Karpas-422 (cell line): ENCODE data around the gene GNRHR. TPM values are rescaled to one million over a fixed set of nuclear protein-coding genes. Genes with fewer than 3 reads are reported as not detected.

Experiments
- DNase-seq: peaks from one replicate; pipeline ENCODE4 v3.0.0-alpha.2; 2015
- H2AFZ ChIP-seq: fragments of 200-600 bp; sonication (generic); 2 replicates; pipeline ENCODE4 v1.6.1; 2014; ENCODE audit warnings: antibody characterized with exemption, low read length, mixed read lengths
- H3K27ac ChIP-seq: fragments of 200-600 bp; sonication (generic); 2 replicates; pipeline ENCODE4 v1.5.1; 2014; ENCODE audit warnings: mild to moderate bottlenecking, low read length, moderate library complexity
- H3K27me3 ChIP-seq: fragments of 200-600 bp; sonication (generic); 2 replicates; pipeline ENCODE4 v1.6.1; 2014; ENCODE audit warnings: low read length, mixed read lengths
- H3K36me3 ChIP-seq: fragments of 200-600 bp; sonication (generic); 2 replicates; pipeline ENCODE4 v1.6.1; 2014; ENCODE audit warnings: low read length, mixed read lengths; ENCODE audit not compliant: insufficient read depth
- H3K4me1 ChIP-seq: fragments of 200-600 bp; sonication (generic); 2 replicates; pipeline ENCODE4 v1.6.1; 2014; ENCODE audit warnings: mild to moderate bottlenecking, low read length, mixed read lengths
- H3K4me2 ChIP-seq: fragments of 200-600 bp; sonication (generic); 2 replicates; pipeline ENCODE4 v1.6.1; 2014; ENCODE audit warnings: low read length, low read depth, mild to moderate bottlenecking; ENCODE audit not compliant: poor library complexity, severe bottlenecking
- H3K4me3 ChIP-seq: fragments of 200-600 bp; sonication (generic); 2 replicates; pipeline ENCODE4 v1.5.1; 2014; ENCODE audit warnings: mild to moderate bottlenecking, antibody characterized with exemption, low read length, mixed read lengths
- H3K79me2 ChIP-seq: fragments of 200-600 bp; sonication (generic); 2 replicates; pipeline ENCODE4 v1.6.1; 2014; ENCODE audit warnings: mild to moderate bottlenecking, low read length, mixed read lengths
- H3K9ac ChIP-seq: fragments of 200-600 bp; sonication (generic); 2 replicates; pipeline ENCODE4 v1.6.0; 2014; ENCODE audit warnings: low read length
- H3K9me2 ChIP-seq: fragments of 200-600 bp; sonication (generic), shearing (Covaris generic); replicated peaks from 2 replicates; pipeline ENCODE4 v1.6.0; 2014; ENCODE audit warnings: mild to moderate bottlenecking, low read length, moderate library complexity; ENCODE audit not compliant: insufficient read depth
- H3K9me3 ChIP-seq: fragments of 300-700, 200-600 bp; sonication (generic); 2 replicates; pipeline ENCODE4 v1.6.1; 2014; ENCODE audit warnings: low read length, mixed read lengths
- H4K20me1 ChIP-seq: fragments of 200-600 bp; sonication (generic); 2 replicates; pipeline ENCODE4 v1.6.1; 2014; ENCODE audit warnings: mild to moderate bottlenecking, antibody characterized with exemption, low read length, low read depth; ENCODE audit not compliant: insufficient read depth
- total RNA-seq: library from RNA; depleted of rRNA; stranded (reverse); fragments of >200 nt; shearing (Covaris generic); gene quantifications from 2 replicates; pipeline ENCODE4 v1.2.3, GENCODE V29; 2014; ENCODE audit warnings: low replicate concordance; rRNA removed

Gene GNRHR, protein sequence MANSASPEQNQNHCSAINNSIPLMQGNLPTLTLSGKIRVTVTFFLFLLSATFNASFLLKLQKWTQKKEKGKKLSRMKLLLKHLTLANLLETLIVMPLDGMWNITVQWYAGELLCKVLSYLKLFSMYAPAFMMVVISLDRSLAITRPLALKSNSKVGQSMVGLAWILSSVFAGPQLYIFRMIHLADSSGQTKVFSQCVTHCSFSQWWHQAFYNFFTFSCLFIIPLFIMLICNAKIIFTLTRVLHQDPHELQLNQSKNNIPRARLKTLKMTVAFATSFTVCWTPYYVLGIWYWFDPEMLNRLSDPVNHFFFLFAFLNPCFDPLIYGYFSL
- not detected in 2 replicates for total RNA-seq

DNA sequence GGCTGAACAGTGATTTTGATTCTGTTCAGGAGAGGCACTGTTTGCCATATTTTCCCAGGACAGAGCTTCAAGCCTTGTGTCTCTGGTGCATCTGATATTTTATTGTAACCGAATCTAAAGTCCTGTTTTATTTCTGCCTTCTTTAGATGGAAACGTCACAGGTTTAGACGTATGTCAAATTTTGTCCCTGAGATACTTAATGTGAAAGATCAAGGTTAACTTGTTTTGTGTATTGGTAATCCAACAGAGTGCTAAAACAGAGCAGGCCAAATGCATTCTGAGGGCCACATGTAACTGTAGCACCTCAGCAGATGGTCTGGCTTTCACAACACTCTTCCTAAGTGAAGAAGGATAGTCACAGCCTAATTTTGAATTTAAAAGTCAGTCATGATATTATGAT, at the start of gene GNRHR:
GNRHR (minus strand) TSS at position 101 of the 400 bp plus-strand sequence; CDS start at position 48, 53 bp downstream.
- DNase-seq, result no peak
- H3K36me3 ChIP-seq, result no peaks in the 10 kb centered on the region
- H3K27me3 ChIP-seq, result no peaks in the 10 kb centered on the region
- H3K27ac ChIP-seq, result no peak within 1 kb of the TSS
- no peaks in the 10 kb centered on the region for H3K9me2 ChIP-seq
- no peaks in the 10 kb centered on the region for H4K20me1 ChIP-seq
- no peaks in the 10 kb centered on the region for H3K4me1 ChIP-seq
- H3K9me3 ChIP-seq, result no peaks in the 10 kb centered on the region
- H2AFZ ChIP-seq, result no peak within 1 kb of the TSS
- H3K9ac ChIP-seq, result no peak within 1 kb of the TSS
- no peak within 1 kb of the TSS for H3K4me2 ChIP-seq
- no peaks in the 10 kb centered on the region for H3K79me2 ChIP-seq
- H3K4me3 ChIP-seq, result no peak within 1 kb of the TSS

DNA sequence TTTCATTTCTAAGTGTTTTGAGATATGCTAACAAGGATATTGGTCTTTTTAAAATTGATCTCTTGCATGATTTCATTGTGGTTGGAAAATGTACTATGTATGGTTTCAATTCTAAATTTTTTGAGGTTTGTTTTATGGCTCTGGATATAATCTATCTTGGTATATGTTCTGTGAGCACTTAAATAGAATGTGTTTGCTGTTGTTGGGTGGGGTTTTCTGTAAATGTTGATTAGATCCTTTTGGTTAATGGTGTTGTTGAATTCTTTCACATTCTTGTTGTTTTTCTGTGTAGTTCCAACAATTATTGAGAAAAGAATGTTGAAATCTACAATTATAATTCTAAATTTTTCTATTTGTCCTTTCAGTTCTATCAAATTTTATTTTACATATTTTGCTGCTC, 42.6 kb upstream of the GNRHR start:
- H3K4me1 ChIP-seq, result no peaks in the 10 kb centered on the region
- H3K27ac ChIP-seq, result no peak overlapping the region
- H3K9ac ChIP-seq, result no peak overlapping the region
- DNase-seq, result no peak
- H3K36me3 ChIP-seq, result no peaks in the 10 kb centered on the region
- no peaks in the 10 kb centered on the region for H3K9me2 ChIP-seq
- no peaks in the 10 kb centered on the region for H3K79me2 ChIP-seq
- H3K4me2 ChIP-seq, result no peak overlapping the region
- H3K27me3 ChIP-seq, result no peaks in the 10 kb centered on the region
- H2AFZ ChIP-seq, result no peak overlapping the region
- no peak overlapping the region for H3K4me3 ChIP-seq
- no peaks in the 10 kb centered on the region for H4K20me1 ChIP-seq
- H3K9me3 ChIP-seq, result no peaks in the 10 kb centered on the region

DNA sequence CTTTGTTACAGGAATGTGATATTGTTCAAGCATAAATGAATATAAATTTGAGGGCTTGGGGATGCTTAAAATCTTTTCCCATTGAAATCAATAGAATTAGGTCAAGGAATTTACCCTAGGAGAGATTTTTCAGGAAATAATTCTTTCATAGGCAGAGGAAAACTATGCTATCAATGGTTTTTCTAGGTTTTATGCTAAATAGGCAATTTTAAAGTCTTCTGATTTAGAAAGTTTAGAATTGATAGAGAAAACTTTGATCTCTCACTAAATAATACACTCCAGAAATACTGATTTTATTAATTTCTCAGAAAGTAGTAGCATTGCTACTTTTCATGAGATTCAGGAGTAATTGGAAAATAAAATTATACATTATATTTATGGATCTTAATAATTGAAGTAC, 36.5 kb upstream of the GNRHR start:
- H3K27ac ChIP-seq, result no peak overlapping the region
- no peak overlapping the region for H2AFZ ChIP-seq
- H3K4me2 ChIP-seq, result no peak overlapping the region
- no peak for DNase-seq
- no peak overlapping the region for H3K9ac ChIP-seq
- no peak overlapping the region for H3K4me3 ChIP-seq
- no peaks in the 10 kb centered on the region for H3K36me3 ChIP-seq
- no peaks in the 10 kb centered on the region for H3K9me3 ChIP-seq
- no peaks in the 10 kb centered on the region for H3K79me2 ChIP-seq
- H3K27me3 ChIP-seq, result no peaks in the 10 kb centered on the region
- no peaks in the 10 kb centered on the region for H4K20me1 ChIP-seq
- H3K4me1 ChIP-seq, result no peaks in the 10 kb centered on the region
- no peaks in the 10 kb centered on the region for H3K9me2 ChIP-seq

DNA sequence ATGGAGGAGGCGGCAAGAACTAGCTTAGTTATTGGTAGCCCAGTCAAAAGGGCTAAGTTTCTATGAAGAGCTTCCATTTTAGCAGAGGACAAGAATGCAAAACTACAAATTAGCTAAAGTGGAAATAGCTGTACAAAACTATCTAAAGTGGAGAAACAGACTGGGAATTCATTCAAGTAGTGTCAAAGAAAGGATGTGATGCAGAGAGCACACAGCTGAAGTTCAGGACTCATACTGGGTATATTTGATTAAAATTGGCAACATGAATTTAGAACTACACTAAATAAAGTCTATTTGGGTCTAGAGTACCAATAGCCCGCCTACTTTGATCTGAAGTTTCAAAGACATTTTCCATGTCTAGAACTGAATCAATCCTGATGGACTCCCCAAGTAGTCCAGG, 33.1 kb upstream of the GNRHR start:
- Histone ChIP-seq H3K27ac (no peak overlapping the region), H3K4me1 (no peaks in the 10 kb centered on the region), H3K27me3 (no peaks in the 10 kb centered on the region), H3K9me2 (no peaks in the 10 kb centered on the region), H3K9me3 (no peaks in the 10 kb centered on the region), H3K79me2 (no peaks in the 10 kb centered on the region), H3K36me3 (no peaks in the 10 kb centered on the region), H4K20me1 (no peaks in the 10 kb centered on the region), H2AFZ (no peak overlapping the region), H3K9ac (no peak overlapping the region), H3K4me3 (no peak overlapping the region), H3K4me2 (no peak overlapping the region)
- no peak for DNase-seq

DNA sequence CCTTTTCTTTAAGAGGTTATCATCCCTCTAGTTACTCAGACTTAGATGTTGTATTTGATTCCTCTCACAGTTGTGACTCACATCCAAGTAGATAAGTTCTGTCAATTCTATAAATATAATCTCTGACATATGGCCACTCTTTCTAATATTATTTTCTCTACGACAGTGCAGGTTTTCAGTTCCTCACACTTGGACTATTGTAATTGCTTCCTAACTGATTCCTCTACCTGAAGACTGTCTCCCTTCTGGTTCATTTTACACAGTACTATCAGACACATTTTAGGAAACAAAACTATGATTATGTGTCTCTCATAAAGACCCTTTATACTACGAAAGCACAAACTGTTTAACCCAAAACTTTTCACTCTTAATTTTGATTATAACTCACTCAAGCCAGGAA, 31.3 kb upstream of the GNRHR start:
- no peaks in the 10 kb centered on the region for H3K36me3 ChIP-seq
- no peaks in the 10 kb centered on the region for H3K4me1 ChIP-seq
- H4K20me1 ChIP-seq, result no peaks in the 10 kb centered on the region
- H3K4me3 ChIP-seq, result no peak overlapping the region
- no peak overlapping the region for H3K4me2 ChIP-seq
- no peaks in the 10 kb centered on the region for H3K9me2 ChIP-seq
- H3K9ac ChIP-seq, result no peak overlapping the region
- no peaks in the 10 kb centered on the region for H3K79me2 ChIP-seq
- no peak overlapping the region for H3K27ac ChIP-seq
- H3K9me3 ChIP-seq, result no peaks in the 10 kb centered on the region
- no peak overlapping the region for H2AFZ ChIP-seq
- H3K27me3 ChIP-seq, result no peaks in the 10 kb centered on the region
- DNase-seq, result no peak

DNA sequence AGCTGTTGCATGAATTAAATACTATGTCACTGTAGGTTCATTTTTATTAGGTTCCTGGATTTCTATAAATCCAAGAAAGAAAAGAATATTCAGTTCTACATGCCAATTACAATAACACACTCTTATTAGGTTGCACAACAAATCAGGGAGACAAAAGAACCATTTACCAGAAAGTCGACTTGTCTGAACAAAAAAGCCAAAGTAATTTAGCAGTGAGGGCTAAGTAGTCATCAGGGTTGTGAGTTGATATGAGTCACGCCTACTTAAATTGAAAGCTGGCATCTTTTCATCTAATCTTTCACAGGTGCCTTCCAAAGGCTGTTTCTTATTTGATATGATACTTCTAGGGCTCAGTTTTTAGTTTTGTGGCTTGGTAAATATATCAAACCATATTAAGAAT, 25.4 kb upstream of the GNRHR start:
- no peak for DNase-seq
- Histone ChIP-seq H3K9me2 (no peaks in the 10 kb centered on the region), H3K9ac (no peak overlapping the region), H3K27ac (no peak overlapping the region), H3K36me3 (no peaks in the 10 kb centered on the region), H4K20me1 (no peaks in the 10 kb centered on the region), H3K79me2 (no peaks in the 10 kb centered on the region), H3K4me2 (no peak overlapping the region), H3K9me3 (no peaks in the 10 kb centered on the region), H2AFZ (no peak overlapping the region), H3K27me3 (no peaks in the 10 kb centered on the region), H3K4me3 (no peak overlapping the region), H3K4me1 (no peaks in the 10 kb centered on the region)

DNA sequence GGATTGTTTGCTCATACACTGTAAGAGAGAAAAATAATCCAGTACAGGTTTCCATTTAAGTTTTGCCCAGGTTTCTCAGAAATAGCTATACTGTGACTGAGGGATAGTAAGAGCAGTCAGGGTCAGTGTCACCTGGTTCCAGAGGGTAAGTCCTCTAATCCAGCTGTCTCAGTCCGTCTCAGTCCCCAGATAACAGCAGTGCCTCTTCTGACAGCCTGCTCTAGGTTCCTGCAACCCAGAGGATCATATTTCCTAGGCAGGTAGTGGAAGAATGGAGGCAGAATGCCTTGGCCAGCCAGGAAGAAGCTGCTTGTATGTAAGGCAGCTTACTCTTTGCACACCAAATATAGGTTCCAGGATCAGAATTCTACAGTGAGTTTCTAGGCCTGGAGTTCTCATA, 22.6 kb upstream of the GNRHR start:
- Histone ChIP-seq H3K4me3 (no peak overlapping the region), H3K79me2 (no peaks in the 10 kb centered on the region), H3K4me1 (no peaks in the 10 kb centered on the region), H3K9ac (no peak overlapping the region), H3K36me3 (no peaks in the 10 kb centered on the region), H3K9me3 (no peaks in the 10 kb centered on the region), H4K20me1 (no peaks in the 10 kb centered on the region), H3K9me2 (no peaks in the 10 kb centered on the region), H3K27ac (no peak overlapping the region), H2AFZ (no peak overlapping the region), H3K4me2 (no peak overlapping the region), H3K27me3 (no peaks in the 10 kb centered on the region)
- DNase-seq, result no peak

DNA sequence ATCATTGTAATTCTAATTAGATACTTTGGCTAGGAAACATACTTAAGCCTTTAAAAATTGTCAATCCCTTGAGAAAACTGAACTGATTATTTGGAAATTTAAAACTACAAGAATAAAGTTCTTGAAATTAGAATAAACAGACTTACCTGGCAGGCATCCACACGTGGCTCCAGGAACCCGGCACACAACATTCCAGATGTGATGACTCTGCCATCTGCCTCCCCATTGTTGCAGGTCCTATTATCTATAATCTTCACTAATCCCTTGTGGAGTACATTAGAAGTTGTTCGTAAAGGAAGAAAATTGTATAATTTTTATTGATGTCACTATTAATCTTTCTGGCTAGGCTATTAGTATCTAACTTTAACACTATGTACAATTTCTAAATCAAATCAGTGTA, 16.2 kb upstream of the GNRHR start:
- Histone ChIP-seq H3K9me3 (no peaks in the 10 kb centered on the region), H3K36me3 (no peaks in the 10 kb centered on the region), H3K9me2 (no peaks in the 10 kb centered on the region), H4K20me1 (no peaks in the 10 kb centered on the region), H3K27me3 (no peaks in the 10 kb centered on the region), H3K27ac (no peak overlapping the region), H3K9ac (no peak overlapping the region), H3K4me3 (no peak overlapping the region), H3K79me2 (no peaks in the 10 kb centered on the region), H2AFZ (no peak overlapping the region), H3K4me2 (no peak overlapping the region), H3K4me1 (no peaks in the 10 kb centered on the region)
- DNase-seq, result no peak
